ENCODE results near the gene SCRN1. TPM values are rescaled to one million over a fixed set of nuclear protein-coding genes. Genes with fewer than 3 reads are reported as not detected.

SCRN1 gene
- total and polyA plus RNA-seq, 2 of the 13 experiments (the other 11 are each of a cell fraction or from before 2014, with no cell fraction given), result 43.2 to 49.8 TPM

DNA sequence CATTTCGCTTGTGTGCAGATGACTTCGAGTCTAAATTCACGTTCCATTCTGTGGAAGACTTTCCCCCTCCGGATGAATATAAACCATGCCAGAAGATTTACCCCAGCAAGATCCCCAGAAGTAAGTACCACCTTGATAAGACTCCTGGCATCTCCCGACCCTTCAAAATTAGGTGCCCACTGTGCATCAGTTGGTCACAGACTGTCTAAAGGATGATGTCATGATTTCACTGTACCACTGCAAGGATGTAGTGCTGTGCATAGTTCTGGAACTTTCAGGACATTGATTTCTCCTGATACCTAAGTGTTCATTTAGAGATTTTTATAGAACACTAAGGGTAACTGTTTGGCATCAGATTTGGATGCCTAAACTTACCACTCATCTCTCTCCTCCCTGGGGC lies 100.3 kb downstream of the SCRN1 start:
- no TSS peak for BruUV-seq (replicated peaks)
- in situ Hi-C loops (cut with HindIII; ENCODE audit: extremely low pct_ligation_motif_present, low pct_unique_long_range_greater_than_20kb) (no loop called here), intact Hi-C loops (cut with micrococcal nuclease; ENCODE audit: unreplicated experiment) (no loop called here)
- Histone ChIP-seq H3K9me3 (ENCODE audit: low read length) (no peaks in the 10 kb centered on the region), H3K27ac (ENCODE audit: extremely low read length, insufficient read depth, low read length) (no peak overlapping the region), H4K20me1 (ENCODE audit: insufficient read depth, low read length) (no peaks in the 10 kb centered on the region), H3K9ac (ENCODE audit: insufficient read depth, low read depth, low read length) (no peak overlapping the region), H3K4me1 (ENCODE audit: insufficient read depth, low read length) (no peaks in the 10 kb centered on the region), H3K4me2 (ENCODE audit: low read depth, low read length) (no peak overlapping the region), H3K36me3 (replicated peaks in 1 of 2; ENCODE audit: control insufficient read depth in 1 of 2, insufficient read depth in 2 of 2, low read length in 2 of 2) (no peaks in the 10 kb centered on the region), H3K27me3 (ENCODE audit: control insufficient read depth in 1 of 2, insufficient read depth in 2 of 2, low read length in 2 of 2) (peaks cover 1 to 27% of the 10 kb centered on the region in 2 experiments; a peak in 2 of 5 replicates), H3K79me2 (ENCODE audit: insufficient read depth, low read length) (no peaks in the 10 kb centered on the region), H2AFZ (ENCODE audit: low read length) (no peak overlapping the region), H3K4me3 (replicated peaks in 1 of 3; ENCODE audit: insufficient read depth in 1 of 3, low read depth in 2 of 3, low read length in 3 of 3) (no peak overlapping the region)
- CTCF ChIA-PET (ENCODE audit: low intra/inter-chr PET ratio, low total read pairs), result no interaction called here
- TF ChIP-seq, protein P1, sequence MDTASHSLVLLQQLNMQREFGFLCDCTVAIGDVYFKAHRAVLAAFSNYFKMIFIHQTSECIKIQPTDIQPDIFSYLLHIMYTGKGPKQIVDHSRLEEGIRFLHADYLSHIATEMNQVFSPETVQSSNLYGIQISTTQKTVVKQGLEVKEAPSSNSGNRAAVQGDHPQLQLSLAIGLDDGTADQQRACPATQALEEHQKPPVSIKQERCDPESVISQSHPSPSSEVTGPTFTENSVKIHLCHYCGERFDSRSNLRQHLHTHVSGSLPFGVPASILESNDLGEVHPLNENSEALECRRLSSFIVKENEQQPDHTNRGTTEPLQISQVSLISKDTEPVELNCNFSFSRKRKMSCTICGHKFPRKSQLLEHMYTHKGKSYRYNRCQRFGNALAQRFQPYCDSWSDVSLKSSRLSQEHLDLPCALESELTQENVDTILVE (CRISPR knock-in tag; IDR thresholded peaks at IDR 0.05), result no peak
- TF ChIP-seq, protein P2, sequence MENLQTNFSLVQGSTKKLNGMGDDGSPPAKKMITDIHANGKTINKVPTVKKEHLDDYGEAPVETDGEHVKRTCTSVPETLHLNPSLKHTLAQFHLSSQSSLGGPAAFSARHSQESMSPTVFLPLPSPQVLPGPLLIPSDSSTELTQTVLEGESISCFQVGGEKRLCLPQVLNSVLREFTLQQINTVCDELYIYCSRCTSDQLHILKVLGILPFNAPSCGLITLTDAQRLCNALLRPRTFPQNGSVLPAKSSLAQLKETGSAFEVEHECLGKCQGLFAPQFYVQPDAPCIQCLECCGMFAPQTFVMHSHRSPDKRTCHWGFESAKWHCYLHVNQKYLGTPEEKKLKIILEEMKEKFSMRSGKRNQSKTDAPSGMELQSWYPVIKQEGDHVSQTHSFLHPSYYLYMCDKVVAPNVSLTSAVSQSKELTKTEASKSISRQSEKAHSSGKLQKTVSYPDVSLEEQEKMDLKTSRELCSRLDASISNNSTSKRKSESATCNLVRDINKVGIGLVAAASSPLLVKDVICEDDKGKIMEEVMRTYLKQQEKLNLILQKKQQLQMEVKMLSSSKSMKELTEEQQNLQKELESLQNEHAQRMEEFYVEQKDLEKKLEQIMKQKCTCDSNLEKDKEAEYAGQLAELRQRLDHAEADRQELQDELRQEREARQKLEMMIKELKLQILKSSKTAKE (CRISPR knock-in tag; IDR thresholded peaks at IDR 0.05; ENCODE audit: borderline replicate concordance), result no peak
- TF ChIP-seq ATF7 (IDR thresholded peaks at IDR 0.05), result peak; percentile 92
- TF ChIP-seq ATF7 (CRISPR knock-in tag; IDR thresholded peaks at IDR 0.05), result no peak
- no peak for TF ChIP-seq ZNF841 (CRISPR knock-in tag; IDR thresholded peaks at IDR 0.05; ENCODE audit: borderline replicate concordance)
- POLR2A ChIA-PET, result no interaction called here
- no peak for FAIRE-seq
- no peak for ATAC-seq
- no peak for DNase-seq (ENCODE audit: low spot score)
- WGBS (ENCODE audit: low lambda C conversion rate), result 39% methylated on average over 5 of the region's 5 CpGs

DNA sequence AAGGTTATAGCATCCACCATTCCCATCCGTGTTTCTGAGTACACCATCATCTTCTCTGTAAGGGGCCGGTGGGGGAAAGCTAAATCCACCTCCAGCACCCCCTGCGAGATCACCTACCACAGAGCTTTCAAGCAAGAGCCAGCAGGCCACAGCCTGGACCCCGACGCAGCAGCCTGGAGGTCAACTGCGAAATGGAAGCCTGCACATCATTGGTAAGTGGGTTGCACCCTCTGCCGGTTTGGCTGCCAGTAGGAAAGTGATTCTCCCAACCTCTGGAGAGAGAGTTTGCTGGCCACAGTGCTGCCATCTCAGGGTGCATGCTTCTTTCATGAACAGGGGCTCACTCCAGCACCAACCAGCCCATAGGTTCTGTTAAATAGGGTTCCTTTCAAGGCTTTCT lies 101.6 kb downstream of the SCRN1 start:
- ChIA-PET POLR2A (no interaction called here), CTCF (ENCODE audit: low intra/inter-chr PET ratio, low total read pairs) (no interaction called here)
- Histone ChIP-seq H3K4me1 (ENCODE audit: insufficient read depth, low read length) (no peaks in the 10 kb centered on the region), H3K36me3 (replicated peaks in 1 of 2; ENCODE audit: control insufficient read depth in 1 of 2, insufficient read depth in 2 of 2, low read length in 2 of 2) (no peaks in the 10 kb centered on the region), H4K20me1 (ENCODE audit: insufficient read depth, low read length) (no peaks in the 10 kb centered on the region), H3K27ac (ENCODE audit: extremely low read length, insufficient read depth, low read length) (no peak overlapping the region), H3K79me2 (ENCODE audit: insufficient read depth, low read length) (no peaks in the 10 kb centered on the region), H3K9ac (ENCODE audit: insufficient read depth, low read depth, low read length) (no peak overlapping the region), H3K9me3 (ENCODE audit: low read length) (no peaks in the 10 kb centered on the region), H3K27me3 (ENCODE audit: control insufficient read depth in 1 of 2, insufficient read depth in 2 of 2, low read length in 2 of 2) (peaks cover 1 to 27% of the 10 kb centered on the region in 2 experiments; a peak in 2 of 5 replicates), H3K4me3 (replicated peaks in 1 of 3; ENCODE audit: insufficient read depth in 1 of 3, low read depth in 2 of 3, low read length in 3 of 3) (no peak overlapping the region), H3K4me2 (ENCODE audit: low read depth, low read length) (no peak overlapping the region), H2AFZ (ENCODE audit: low read length) (no peak overlapping the region)
- 15% methylated on average over 6 of the region's 7 CpGs for WGBS (ENCODE audit: low lambda C conversion rate)
- DNase-seq (ENCODE audit: low spot score) (no peak), FAIRE-seq (no peak), ATAC-seq (peak; percentile 50; the same call in 1 of the 3 replicates)
- intact Hi-C loops (cut with micrococcal nuclease; ENCODE audit: unreplicated experiment) (no loop called here), in situ Hi-C loops (cut with HindIII; ENCODE audit: extremely low pct_ligation_motif_present, low pct_unique_long_range_greater_than_20kb) (no loop called here)
- BruUV-seq (replicated peaks), result no TSS peak
- TF ChIP-seq DNMT1 (CRISPR knock-in tag; IDR thresholded peaks at IDR 0.05) (no peak), ZNF143 (CRISPR knock-in tag; IDR thresholded peaks at IDR 0.05) (no peak), PRPF4 (IDR thresholded peaks at IDR 0.05; ENCODE audit: low read depth, low read length, poor library complexity, severe bottlenecking) (no peak), STAG1 (CRISPR knock-in tag; IDR thresholded peaks at IDR 0.05) (0 out of 2 replicates have a peak, but pooled peaks have one; percentile 17)
- TF ChIP-seq, protein P3, sequence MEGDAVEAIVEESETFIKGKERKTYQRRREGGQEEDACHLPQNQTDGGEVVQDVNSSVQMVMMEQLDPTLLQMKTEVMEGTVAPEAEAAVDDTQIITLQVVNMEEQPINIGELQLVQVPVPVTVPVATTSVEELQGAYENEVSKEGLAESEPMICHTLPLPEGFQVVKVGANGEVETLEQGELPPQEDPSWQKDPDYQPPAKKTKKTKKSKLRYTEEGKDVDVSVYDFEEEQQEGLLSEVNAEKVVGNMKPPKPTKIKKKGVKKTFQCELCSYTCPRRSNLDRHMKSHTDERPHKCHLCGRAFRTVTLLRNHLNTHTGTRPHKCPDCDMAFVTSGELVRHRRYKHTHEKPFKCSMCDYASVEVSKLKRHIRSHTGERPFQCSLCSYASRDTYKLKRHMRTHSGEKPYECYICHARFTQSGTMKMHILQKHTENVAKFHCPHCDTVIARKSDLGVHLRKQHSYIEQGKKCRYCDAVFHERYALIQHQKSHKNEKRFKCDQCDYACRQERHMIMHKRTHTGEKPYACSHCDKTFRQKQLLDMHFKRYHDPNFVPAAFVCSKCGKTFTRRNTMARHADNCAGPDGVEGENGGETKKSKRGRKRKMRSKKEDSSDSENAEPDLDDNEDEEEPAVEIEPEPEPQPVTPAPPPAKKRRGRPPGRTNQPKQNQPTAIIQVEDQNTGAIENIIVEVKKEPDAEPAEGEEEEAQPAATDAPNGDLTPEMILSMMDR (CRISPR knock-in tag; IDR thresholded peaks at IDR 0.05), result peak; percentile 38

Measured in HepG2 (cell line).